H7 (cell line): ENCODE data around the gene LITAFD. TPM values are rescaled to one million over a fixed set of nuclear protein-coding genes. Genes with fewer than 3 reads are reported as not detected.
A peak's percentile ranks its signal among the peaks of the same experiment; 100 is the strongest.
"Not testable (repeated sequence)": the region's sequence is repeated elsewhere in the genome, so short reads cannot be mapped to it uniquely, and the experiment has no call there.

ENCODE experiments used
- DNase-seq: peaks from one replicate; pipeline ENCODE4 v3.0.0; 2012
- H3K27me3 ChIP-seq: 2 replicates; pipeline ENCODE4 v1.6.0; 2011; ENCODE audit warnings: mild to moderate bottlenecking, low read length; ENCODE audit not compliant: control insufficient read depth, insufficient read depth
- H3K36me3 ChIP-seq: replicated peaks from 2 replicates; pipeline ENCODE4 v1.5.1; 2011; ENCODE audit warnings: low read length; ENCODE audit not compliant: control insufficient read depth, insufficient read depth
- H3K4me3 ChIP-seq: 2 replicates; pipeline ENCODE4 v1.5.1; 2011; ENCODE audit warnings: low read depth, mild to moderate bottlenecking, control low read depth, low read length, moderate library complexity; ENCODE audit not compliant: insufficient read depth
- total RNA-seq: library from RNA; depleted of rRNA; stranded (reverse); fragments of >200 nt; shearing (Covaris generic); gene quantifications from 2 replicates; pipeline ENCODE4 v1.2.3, GENCODE V29; 2014; rRNA removed

LITAFD gene
- not detected in 2 replicates for total RNA-seq

DNA sequence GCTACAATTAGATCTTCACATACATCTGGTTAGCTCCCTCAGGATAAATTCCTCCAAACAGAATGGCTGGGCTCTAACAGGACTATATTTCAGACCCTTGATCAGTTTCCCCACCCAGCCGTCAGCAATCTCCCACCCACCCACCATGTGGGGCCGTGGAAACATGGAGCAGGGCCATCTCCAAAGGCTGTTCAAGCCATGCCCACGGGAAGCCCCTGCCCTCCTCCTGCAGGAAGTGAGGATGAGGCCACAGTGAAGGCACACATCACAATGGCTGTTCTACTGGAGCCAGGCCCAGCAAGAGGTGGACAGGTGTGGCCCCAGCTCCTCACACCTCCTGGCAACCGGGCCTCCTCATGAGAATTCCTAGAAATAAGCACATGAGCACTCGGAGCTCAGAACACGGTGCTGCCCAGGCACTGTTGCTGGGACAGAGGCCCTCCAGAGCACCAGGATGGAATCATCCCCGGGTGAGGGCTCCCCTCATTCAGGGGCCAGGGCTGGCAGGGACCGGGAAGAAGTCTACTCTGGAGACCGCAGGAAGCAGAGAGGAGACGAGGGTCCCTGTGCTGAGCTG, at the start of gene LITAFD:
Gene LITAFD, plus strand, starts transcription at position 311 of the 577 bp plus-strand sequence. CDS start 2,005 bp downstream, outside the sequence.
- DNase-seq: no peak
- no peaks in the 10 kb centered on the region for H3K36me3 ChIP-seq
- no peak within 1 kb of the TSS for H3K4me3 ChIP-seq
- no peaks in the 10 kb centered on the region for H3K27me3 ChIP-seq

DNA sequence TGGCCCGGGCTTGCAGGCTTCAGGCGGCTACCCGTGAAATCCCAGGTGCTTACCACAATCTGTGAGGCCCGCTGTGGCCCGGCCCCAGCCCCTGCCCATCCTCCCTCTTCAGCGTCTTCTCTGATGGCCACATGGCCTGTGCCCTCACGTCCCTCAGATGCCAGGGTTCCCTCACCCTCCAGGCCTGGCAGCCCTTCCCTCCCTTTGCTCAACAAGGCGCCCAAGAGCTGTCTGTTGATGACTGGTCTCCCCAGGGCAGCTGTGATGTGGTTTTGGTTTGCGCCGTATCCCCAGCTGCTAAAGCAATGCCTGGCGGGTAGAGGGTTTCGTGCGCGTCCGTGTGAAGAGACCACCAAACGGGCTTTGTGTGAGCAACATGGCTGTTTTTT, 49.4 kb upstream of the LITAFD start:
- Histone ChIP-seq H3K36me3 (peaks cover 5% of the 10 kb centered on the region), H3K4me3 (no peak overlapping the region), H3K27me3 (no peaks in the 10 kb centered on the region)
- DNase-seq: peak; percentile 21

DNA sequence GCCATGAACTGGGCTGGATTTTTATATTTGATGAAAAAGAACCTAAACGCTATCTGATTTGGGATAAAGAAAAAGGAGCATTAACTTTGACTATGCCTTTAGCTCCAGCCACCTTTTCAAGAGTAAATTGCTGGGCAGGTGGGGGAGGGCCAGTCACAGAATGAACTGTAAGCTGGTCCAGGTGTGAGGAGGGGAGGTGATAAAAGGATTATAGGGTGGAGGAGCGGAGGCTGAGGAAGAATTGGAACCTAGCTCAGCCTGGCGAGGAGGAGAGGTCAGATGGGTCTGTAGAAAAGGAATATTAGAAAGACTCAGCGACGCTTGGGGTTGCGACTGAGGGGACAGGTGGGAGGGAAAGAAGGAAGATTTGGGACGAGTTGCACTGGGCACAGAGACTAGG, 45.4 kb upstream of the LITAFD start:
- DNase-seq, H3K36me3 ChIP-seq, H3K27me3 ChIP-seq, H3K4me3 ChIP-seq: not testable (repeated sequence)

DNA sequence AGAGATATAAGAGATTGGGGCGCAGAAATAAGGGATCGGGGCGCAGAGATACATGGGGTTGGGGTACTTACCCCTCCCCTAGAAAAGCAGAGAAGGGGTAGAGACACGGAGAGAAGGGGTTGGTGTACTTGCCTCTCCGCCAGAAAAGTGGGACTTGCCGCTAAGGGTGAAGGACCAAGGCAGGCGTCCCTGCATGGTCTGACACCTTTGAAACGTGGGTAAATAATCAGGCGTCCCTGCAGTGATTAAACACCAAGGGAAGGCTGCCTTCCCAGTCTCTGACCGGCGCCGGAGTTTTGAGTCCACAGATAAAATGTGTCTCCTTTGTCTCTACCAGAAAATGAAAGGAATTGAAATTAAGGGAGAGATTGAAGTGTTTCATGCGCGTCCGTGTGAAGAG, 44.6 kb upstream of the LITAFD start:
- DNase-seq, H3K4me3 ChIP-seq, H3K27me3 ChIP-seq, H3K36me3 ChIP-seq: not testable (repeated sequence)

DNA sequence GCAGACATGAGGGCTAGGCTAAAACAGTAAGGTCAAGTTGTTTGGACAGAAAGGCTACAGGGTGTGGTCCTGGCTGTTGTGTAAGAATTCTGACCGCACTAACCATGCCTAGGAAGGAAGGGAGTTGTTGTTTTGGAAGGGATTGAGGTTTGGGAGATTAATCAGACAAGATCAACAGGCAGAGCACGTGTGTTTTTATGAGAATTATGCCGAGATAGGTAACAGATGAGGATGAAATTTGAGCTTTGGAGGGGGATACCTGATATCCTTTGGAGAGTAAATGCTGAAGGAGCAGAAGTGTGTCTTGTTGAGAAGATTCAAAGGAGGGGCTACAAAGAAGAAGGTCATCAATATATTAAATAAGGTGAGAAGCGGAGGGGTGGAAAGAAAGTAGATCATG, 40.1 kb upstream of the LITAFD start:
- H3K36me3 ChIP-seq, H3K27me3 ChIP-seq, H3K4me3 ChIP-seq, DNase-seq: not testable (repeated sequence)

DNA sequence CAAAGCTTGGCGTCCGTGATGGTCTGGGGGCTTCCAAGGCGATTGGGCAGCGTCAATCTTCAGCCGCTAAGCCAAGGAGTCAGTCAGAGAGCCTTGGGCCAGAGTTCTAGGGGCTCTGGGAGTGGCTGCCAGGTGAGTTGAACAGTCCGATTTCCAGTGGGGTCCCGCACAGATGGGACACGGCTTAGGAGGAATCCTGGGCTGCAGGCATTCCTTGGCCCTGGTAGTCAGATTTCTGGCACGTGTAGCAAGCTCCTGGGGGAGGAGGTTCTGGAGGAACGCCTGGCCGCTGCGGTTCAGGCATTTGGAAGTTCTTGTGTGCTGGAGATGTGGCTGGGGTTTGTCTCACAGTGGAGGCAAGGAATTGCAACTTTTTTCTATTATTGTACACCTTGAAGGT, 38.9 kb upstream of the LITAFD start:
- not testable (repeated sequence) for H3K36me3 ChIP-seq, DNase-seq, H3K27me3 ChIP-seq, H3K4me3 ChIP-seq

DNA sequence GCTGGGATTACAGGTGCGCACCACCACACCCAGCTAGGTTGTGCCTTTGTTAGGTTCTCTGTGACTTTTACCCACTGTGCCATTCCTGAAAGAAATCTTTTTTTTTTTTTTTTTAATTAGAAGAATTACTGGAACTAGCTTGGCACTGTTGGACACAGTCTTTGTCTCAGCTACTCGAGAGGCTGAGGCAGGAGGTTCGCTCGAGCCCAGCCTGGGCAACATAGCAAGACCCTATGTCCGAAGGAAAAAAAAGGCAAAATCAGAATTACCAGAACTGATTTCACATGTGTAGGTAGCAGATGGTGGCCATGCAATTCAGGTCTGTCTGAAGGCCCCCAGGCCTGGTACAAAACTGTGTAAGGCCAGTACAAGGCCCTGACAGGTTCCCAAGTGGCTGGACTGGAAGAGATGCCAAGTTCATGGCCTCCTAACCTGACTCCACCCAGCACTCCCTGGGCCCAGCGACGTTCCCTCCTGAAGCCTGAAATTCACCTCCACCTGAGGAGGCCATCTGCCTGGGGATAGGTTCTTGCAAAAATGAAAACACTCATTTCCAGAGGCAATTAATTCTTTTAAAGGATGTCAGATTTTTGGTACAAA, 36.4 kb upstream of the LITAFD start:
- Histone ChIP-seq H3K36me3 (peaks cover 16% of the 10 kb centered on the region), H3K4me3 (no peak overlapping the region), H3K27me3 (no peaks in the 10 kb centered on the region)
- DNase-seq: no peak

DNA sequence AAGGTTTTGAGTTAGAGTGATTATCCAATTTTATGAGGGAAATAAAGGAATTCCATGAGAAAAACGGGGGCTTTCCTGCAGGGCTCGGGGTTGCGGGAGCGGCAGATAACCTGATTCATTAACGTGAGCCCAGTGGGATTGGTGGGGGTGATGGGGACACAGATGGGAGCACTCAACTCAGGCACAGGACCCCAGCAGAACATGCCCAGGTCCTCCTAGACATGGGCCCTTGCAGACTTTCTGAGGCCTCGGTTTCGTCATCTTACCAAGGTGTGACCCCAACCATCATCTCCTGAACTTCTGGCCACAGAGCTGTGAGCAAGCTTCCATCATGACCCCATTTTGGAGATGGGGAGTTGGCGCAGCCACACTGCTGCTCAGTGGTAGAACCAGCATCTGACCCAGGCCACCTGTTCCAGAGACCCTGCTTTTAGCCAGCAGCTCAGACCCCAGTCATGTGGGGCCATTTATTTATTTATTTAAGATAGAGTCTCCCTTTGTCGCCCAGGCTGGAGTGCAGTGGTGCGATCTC, 35.7 kb upstream of the LITAFD start:
- no peaks in the 10 kb centered on the region for H3K27me3 ChIP-seq
- DNase-seq: no peak
- peaks cover 18% of the 10 kb centered on the region for H3K36me3 ChIP-seq
- H3K4me3 ChIP-seq: no peak overlapping the region

DNA sequence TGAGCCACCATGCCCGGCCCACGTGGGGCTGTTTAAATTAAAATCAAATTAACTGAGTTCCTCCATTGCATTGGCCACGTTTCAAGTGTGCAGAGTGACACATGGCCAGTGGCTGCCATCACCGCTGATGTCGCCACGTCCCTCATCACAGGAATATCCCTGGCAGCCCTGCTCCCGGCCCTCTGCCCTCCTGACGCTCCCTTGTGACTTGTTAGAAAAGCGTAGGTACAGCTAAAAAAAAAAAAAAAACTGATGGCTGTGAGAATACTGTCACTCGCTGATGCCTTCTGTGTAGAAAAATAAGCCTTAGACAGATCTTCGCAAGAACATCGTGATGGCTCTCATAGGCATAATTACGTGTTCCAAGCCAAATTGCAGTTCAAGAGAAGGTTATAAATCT, 35.0 kb upstream of the LITAFD start:
- no peak for DNase-seq
- Histone ChIP-seq H3K27me3 (no peaks in the 10 kb centered on the region), H3K4me3 (no peak overlapping the region), H3K36me3 (peaks cover 20% of the 10 kb centered on the region)

DNA sequence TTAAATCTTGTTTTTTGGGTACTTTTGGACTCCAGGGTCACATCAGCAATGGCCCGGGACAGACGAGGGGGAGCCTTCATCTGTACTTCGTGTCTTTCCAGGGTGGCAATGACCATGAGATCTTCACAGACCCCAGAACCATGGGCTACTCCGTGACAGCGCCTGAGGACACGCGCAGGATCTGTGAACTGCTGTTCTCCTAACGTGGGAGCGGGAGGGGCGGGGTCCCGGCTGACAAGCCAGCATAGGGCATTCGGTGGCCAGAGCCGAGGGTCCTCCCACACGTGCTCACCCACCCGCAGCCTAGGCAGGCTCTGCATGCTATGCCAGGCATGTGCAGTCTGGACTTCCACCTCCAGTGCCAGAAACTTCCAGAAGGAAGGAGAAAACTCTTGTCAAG, 34.5 kb upstream of the LITAFD start:
- Histone ChIP-seq H3K27me3 (no peaks in the 10 kb centered on the region), H3K36me3 (peaks cover 20% of the 10 kb centered on the region), H3K4me3 (no peak overlapping the region)
- DNase-seq: peak; percentile 26

DNA sequence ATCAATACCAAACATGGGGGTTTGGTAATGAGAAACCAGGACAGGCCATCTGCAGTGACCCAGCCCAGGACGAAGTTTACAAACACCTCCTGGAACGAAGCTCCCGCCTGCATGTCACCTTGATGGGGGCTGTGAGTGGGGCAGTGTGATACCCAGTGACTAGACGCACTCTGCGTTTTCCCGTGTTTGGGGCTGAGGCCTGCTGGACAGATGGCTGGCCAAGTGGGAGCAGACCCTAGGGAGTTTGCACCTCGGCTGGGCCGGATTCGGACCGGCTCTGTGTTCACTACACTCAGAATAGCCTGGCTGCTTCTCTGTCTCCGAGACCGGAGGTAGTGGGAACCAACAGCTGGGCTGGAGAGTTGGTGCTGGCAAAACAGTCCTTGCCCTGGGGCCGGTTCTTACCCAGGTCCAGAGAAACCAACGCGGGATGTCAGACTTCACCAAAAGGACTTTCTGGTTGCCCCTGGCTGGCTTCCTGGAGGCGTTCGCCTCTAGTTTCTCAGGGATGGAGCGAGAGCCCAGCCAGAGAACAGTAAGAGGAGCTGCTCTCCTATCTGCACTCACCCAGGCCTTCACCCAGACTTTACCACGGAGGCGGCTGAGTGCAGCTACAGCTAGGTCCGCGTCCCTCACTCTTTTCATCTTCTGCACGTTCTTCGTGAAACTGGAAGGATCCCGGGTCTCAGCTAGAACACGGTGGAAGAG, 33.8 kb upstream of the LITAFD start:
- peak; percentile 43 for DNase-seq
- Histone ChIP-seq H3K4me3 (no peak overlapping the region), H3K36me3 (peaks cover 22% of the 10 kb centered on the region), H3K27me3 (no peaks in the 10 kb centered on the region)

DNA sequence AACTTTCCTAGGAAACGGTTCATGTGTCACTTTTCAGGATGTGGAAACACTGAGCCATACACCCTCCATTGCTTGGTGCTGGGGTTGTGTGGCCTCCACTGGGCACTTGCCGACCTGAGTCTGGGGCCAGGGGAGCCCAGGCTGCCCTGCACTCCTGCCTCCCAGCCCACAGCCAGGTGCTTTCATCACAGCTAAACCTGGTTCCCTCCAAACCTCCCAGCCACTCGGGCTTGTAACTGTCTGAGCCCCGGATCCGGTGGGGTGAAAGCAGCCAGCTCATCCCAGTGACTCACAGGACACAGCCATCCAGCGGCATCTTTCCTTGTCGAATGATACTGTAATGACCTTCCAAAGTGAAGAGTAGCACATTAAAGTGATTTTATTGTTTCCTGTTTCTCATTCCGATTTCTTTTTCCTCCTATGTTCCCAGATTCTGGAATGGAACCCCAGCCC, 33.2 kb upstream of the LITAFD start:
- DNase-seq: peak; percentile 49
- Histone ChIP-seq H3K36me3 (peaks cover 24% of the 10 kb centered on the region), H3K27me3 (no peaks in the 10 kb centered on the region), H3K4me3 (no peak overlapping the region)

DNA sequence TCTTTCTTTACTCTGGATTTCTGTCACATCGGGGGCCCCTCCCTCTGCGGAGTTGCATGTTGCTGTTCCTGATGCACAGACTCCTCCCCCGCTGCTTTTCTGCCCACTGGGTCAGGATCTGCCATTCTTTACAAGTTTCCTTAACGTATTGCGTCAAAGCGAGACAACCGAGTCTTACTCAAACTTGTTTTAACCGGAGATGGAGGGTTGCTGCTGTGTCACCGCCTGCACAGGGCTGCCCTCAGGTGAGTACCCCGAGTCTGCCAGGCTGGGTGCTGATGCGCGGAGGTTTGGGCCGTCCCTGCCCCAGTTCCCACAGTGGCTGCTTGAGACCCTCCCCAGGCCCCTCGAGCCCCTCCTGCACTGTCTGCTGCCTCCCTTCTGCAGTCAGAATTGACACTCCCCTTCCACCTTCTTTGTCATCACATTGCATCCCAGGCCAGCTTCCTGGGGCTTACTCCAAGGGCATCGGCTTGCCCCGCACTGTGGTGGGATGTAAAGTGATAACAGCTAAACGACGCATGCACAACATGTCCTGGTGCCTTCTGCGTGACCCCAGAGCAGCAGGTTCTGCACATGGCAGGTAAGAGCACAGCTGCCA, 32.6 kb upstream of the LITAFD start:
- H3K36me3 ChIP-seq: peaks cover 24% of the 10 kb centered on the region
- H3K27me3 ChIP-seq: no peaks in the 10 kb centered on the region

DNA sequence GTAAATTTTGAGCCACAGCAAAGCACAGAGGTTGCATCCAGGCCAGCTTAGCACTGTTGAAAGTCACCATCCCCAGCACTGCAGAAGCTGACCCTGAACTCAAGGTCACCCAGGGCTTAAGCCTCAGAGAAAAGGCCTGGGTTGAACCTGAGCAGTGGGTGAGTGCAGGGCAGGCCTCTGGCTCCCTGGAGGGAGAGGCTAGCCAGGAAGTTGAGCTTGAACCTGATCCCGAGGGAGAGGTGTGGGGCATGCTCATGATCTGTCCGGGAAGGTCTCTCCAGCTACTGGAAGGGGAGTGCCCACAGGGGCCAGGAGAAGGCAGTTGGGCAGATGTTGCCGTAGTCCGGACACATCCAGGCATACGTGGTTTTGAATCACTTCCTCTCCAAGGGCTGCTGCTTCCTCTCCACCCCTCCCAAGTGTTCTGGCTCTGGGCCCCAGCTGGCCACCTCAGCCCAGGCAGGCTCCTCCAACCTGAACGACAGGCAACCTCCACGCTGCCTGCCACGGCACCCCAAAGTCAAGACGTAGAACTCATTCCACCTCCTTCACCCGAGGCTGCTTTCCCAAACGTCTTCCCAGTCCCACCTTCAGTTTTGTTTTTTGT, 31.8 kb upstream of the LITAFD start:
- peak; percentile 41 for DNase-seq
- no peak overlapping the region for H3K4me3 ChIP-seq
- H3K27me3 ChIP-seq: no peaks in the 10 kb centered on the region
- peaks cover 29% of the 10 kb centered on the region for H3K36me3 ChIP-seq

More for the DNA sequence above, 32.6 kb upstream of the LITAFD start:
- DNase-seq: peak; percentile 64
- no peak overlapping the region for H3K4me3 ChIP-seq
